Measurements from ENCODE around the gene METTL22. TPM values are rescaled to one million over a fixed set of nuclear protein-coding genes. Genes with fewer than 3 reads are reported as not detected.

METTL22 gene
- total RNA-seq: 28.1 and 33.1 TPM in 2 replicates

GRCh38 chr16:8621572-8622314 is at the start of gene METTL22:
Gene METTL22 (plus strand): TSS chr16:8621698. CDS start chr16:8625666, 3,968 bp downstream.

GRCh38 chr16:8589900-8590688 is 31.4 kb upstream of the METTL22 start, which contains the start of gene TMEM114:
Gene TMEM114 (minus strand): TSS chr16:8590511. CDS start chr16:8589838, 673 bp downstream.

GRCh38 chr16:8674413-8675022 is 53.0 kb downstream of the METTL22 start, which contains the start of gene ABAT:
Gene ABAT (plus strand): TSS chr16:8674617. CDS start chr16:8735740, 61,123 bp downstream.

Small RNAs within 50 kb of the gene (small RNA-seq; reads per million reads assigned to genes)
- gene RN7SL743P: not detected

Other genes starting within 250 kb of the METTL22 start
- 0.24 TPM in 1 of 2 replicates, not detected in the other for gene TMEM114, start 31.2 kb upstream of the METTL22 start, total RNA-seq
- gene ABAT, start 52.9 kb downstream of the METTL22 start, total RNA-seq: 10.1 and 12.4 TPM in 2 replicates
- 2.3 and 3.3 TPM in 2 replicates for gene TMEM186, start 175.9 kb downstream of the METTL22 start, total RNA-seq
- 42.4 and 53.4 TPM in 2 replicates for gene PMM2, start 176.1 kb downstream of the METTL22 start, total RNA-seq
- gene CARHSP1, start 247.3 kb downstream of the METTL22 start, total RNA-seq: 53.2 and 89.0 TPM in 2 replicates